Measurements from ENCODE around the gene CHPT1. TPM values are rescaled to one million over a fixed set of nuclear protein-coding genes. Genes with fewer than 3 reads are reported as not detected.

Gene CHPT1
- total RNA-seq, 4 donors from 2014 or later = 32.3 to 67.3 (median 36.1) TPM

DNA sequence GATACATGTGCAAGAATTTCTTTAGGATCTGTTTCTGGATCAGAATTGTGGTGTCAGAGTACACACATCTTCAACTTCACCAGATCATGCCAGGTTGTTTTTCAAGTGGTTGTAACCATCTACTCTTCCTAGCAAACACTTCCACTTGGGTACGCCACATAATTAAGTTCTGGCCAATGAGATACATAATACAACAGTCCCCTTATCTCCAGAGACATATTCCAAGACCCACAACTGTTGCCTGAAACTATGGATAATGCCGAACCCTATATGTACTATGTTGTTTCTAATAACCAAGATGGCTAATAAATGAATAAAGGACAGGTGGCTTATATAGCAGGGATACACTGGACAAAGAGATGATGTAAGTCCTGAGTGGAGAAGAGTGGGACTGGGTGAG is 2.5 kb upstream of the CHPT1 start:
- Histone ChIP-seq H3K27me3 (no peaks in the 10 kb centered on the region), H3K27ac (peak overlapping the region; percentile 96 to 98 (median 96)), H3K4me1 (peaks cover 19 to 21% of the 10 kb centered on the region in 2 donors), H3K9me3 (no peaks in the 10 kb centered on the region), H3K4me3 (no peak overlapping the region), H3K36me3 (no peaks in the 10 kb centered on the region)
- no peak for DNase-seq
- intact Hi-C loops (cut with DNase I; ENCODE audit: low total_unique reads) (loop anchor here (5.0 kb wide), 2 partner anchors 203 to 288 kb away; partner anchors contain the start of gene ARL1), in situ Hi-C loops (cut with MboI; ENCODE audit: low sequenced_read_pairs in 4 of 4) (no loop called here)
- TF ChIP-seq POLR2A (IDR thresholded peaks at IDR 0.05) (no peak), CTCF (IDR thresholded peaks at IDR 0.05 in 4 of 5, conservative IDR thresholded peaks at IDR 0.05 in 1 of 5) (no peak)
- ATAC-seq = no peak

DNA sequence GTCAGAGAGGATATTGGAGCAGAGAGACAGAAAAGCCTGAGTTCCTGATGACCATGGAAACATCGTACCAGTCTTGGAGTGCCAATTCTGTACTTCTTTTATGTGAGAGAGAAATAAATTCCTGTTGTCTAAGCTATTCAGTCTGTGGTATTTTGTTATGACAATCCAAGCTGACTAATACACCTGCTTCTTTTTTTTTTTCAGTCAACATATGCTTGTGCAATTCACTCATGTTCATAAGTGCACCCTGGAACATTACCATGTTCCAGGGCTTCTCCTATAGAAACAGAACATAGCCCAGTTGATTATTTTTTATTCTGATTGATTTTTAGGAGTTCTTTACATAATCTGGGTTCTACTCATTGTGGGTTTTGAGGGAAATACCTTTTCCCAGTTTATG is 1.7 kb upstream of the CHPT1 start:
- Histone ChIP-seq H3K4me1 (peaks cover 26 to 29% of the 10 kb centered on the region in 2 donors), H3K4me3 (no peak overlapping the region), H3K36me3 (no peaks in the 10 kb centered on the region), H3K27ac (peak overlapping the region; percentile 96 to 98 (median 96)), H3K27me3 (no peaks in the 10 kb centered on the region), H3K9me3 (no peaks in the 10 kb centered on the region)
- in situ Hi-C loops (cut with MboI; ENCODE audit: low sequenced_read_pairs in 4 of 4) (no loop called here), intact Hi-C loops (cut with DNase I; ENCODE audit: low total_unique reads) (loop anchor here (2.0 to 5.0 kb wide), 4 partner anchors 79 to 288 kb away; partner anchors contain the start of gene ARL1)
- TF ChIP-seq POLR2A (IDR thresholded peaks at IDR 0.05) = no peak
- no peak for TF ChIP-seq CTCF (IDR thresholded peaks at IDR 0.05 in 4 of 5, conservative IDR thresholded peaks at IDR 0.05 in 1 of 5)
- ATAC-seq (peak in 1 of 2 donors; percentile 5), DNase-seq (no peak)

- DNase-seq (peak; percentile 87 to 93), ATAC-seq (peak; percentile 68 to 69)
- in situ Hi-C loops (cut with MboI; ENCODE audit: low sequenced_read_pairs in 4 of 4) (no loop called here), intact Hi-C loops (cut with DNase I; ENCODE audit: low total_unique reads) (loop anchor here (2.0 to 5.0 kb wide), 4 partner anchors 80 to 289 kb away; partner anchors contain the start of gene ARL1)
- Histone ChIP-seq H3K27me3 (no peaks in the 10 kb centered on the region), H3K27ac (peak overlapping the region; percentile 96 to 98 (median 96)), H3K4me3 (peak overlapping the region; percentile 72 to 94 (median 84)), H3K36me3 (no peaks in the 10 kb centered on the region), H3K4me1 (peaks cover 34 to 37% of the 10 kb centered on the region in 2 donors), H3K9me3 (no peaks in the 10 kb centered on the region)
- TF ChIP-seq CTCF (IDR thresholded peaks at IDR 0.05 in 4 of 5, conservative IDR thresholded peaks at IDR 0.05 in 1 of 5) = no peak
- peak; percentile 10 to 56 for TF ChIP-seq POLR2A (IDR thresholded peaks at IDR 0.05)
Measured at GRCh38 chr12:101696251-101697196, 916 bp upstream of the CHPT1 start.

DNA sequence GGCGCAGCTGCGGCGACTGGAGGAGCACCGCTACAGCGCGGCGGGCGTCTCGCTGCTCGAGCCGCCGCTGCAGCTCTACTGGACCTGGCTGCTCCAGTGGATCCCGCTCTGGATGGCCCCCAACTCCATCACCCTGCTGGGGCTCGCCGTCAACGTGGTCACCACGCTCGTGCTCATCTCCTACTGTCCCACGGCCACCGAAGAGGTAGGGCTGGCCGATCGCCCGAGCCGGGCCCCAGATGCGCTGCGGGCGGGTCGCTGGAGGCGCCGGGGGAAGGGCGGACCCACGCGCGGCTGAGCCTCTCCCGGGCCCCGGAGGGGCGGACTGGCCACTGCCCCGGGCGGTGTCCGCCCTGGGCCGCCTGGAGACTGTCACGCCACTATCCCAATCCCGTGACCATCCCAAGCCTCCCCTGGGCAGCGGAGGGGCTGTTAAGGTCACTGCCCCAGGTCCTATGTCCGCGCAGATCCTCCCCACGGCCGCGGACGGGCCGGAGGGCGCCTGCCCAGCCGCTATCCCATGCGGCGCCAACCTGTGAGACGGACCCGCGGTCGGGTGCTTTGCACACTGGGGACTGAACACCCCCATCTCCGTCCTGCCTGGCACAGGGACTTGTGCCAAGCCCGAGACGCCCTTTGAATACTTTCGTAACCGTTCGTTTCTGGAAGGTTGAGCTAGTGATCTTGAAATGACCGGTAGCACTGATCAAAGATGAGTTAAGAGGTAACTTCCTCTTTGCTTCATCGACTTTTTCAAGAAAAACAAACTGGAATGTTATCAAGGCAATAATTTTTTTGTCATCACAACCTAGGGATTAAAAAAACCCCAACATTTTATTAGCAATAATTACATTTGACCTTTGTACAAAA is 725 bp downstream of the CHPT1 start:
- intact Hi-C loops (cut with DNase I; ENCODE audit: low total_unique reads) (loop anchor here (2.0 to 5.0 kb wide), 4 partner anchors 81 to 291 kb away; partner anchors contain the start of gene ARL1), in situ Hi-C loops (cut with MboI; ENCODE audit: low sequenced_read_pairs in 4 of 4) (no loop called here)
- Histone ChIP-seq H3K27ac (peak overlapping the region; percentile 96 to 98 (median 96)), H3K4me1 (peaks cover 46 to 48% of the 10 kb centered on the region in 2 donors), H3K4me3 (peak overlapping the region; percentile 72 to 94 (median 84)), H3K36me3 (no peaks in the 10 kb centered on the region), H3K27me3 (no peaks in the 10 kb centered on the region), H3K9me3 (no peaks in the 10 kb centered on the region)
- TF ChIP-seq POLR2A (IDR thresholded peaks at IDR 0.05) (peak; percentile 77 to 86), CTCF (IDR thresholded peaks at IDR 0.05 in 4 of 5, conservative IDR thresholded peaks at IDR 0.05 in 1 of 5) (no peak)
- ATAC-seq (peak; percentile 19 to 25), DNase-seq (peak; percentile 49 to 76)

Data from gastrocnemius medialis (tissue), 4 donors.